Motor neuron (in vitro differentiated cells): Measurements from ENCODE around the gene CPA5. TPM values are rescaled to one million over a fixed set of nuclear protein-coding genes. Genes with fewer than 3 reads are reported as not detected.
"Not testable (repeated sequence)": the region's sequence is repeated elsewhere in the genome, so short reads cannot be mapped to it uniquely, and the experiment has no call there.

Source experiments
- ATAC-seq, 8 experiments: fragments of 200-7000 bp; cut with Tn5 transposase; replicated peaks in 6 of 8; 2 replicates each; pipeline ENCODE4 v1.8.0; 2021; ENCODE audit warnings: mild to moderate bottlenecking in 8 of 8, moderate library complexity in 8 of 8
- H3K27ac ChIP-seq, 2 donors: fragments of 250-450 bp; sonication (Bioruptor Pico); 2 replicates each; pipeline ENCODE4 v1.9.0; 2021; ENCODE audit warnings: antibody characterized with exemption in 2 of 2, mild to moderate bottlenecking in 2 of 2, moderate library complexity in 1 of 2
- H3K4me1 ChIP-seq, 2 donors: fragments of 250-450 bp; sonication (Bioruptor Pico); replicated peaks in 1 of 2; 2 replicates each; pipeline ENCODE4 v1.6.1; 2021; ENCODE audit warnings: antibody characterized with exemption in 2 of 2, mild to moderate bottlenecking in 2 of 2, moderate library complexity in 1 of 2
- H3K4me3 ChIP-seq, 5 donors: fragments of 250-450 bp; sonication (Bioruptor Pico); 2 replicates each; pipeline ENCODE4 v1.9.0; 2021; ENCODE audit warnings: antibody characterized with exemption in 5 of 5, mild to moderate bottlenecking in 5 of 5, moderate library complexity in 4 of 5
- WGBS, 10 experiments: fragments of 450-650 bp; shearing (Covaris generic); methylation state at CpG; one replicate each; pipeline ENCODE4 v1.0.0; 2022; 5-methylcytosine and 5-hydroxymethylcytosine counted together
- in situ Hi-C, 9 experiments: fragments of 400-800 bp; cut with MboI; loops; one replicate each; pipeline ENCODE4 v1.15.0; 2021; ENCODE audit warnings: low sequenced_read_pairs in 9 of 9, low pct_unique_long_range_greater_than_20kb in 2 of 9; ENCODE audit not compliant: unreplicated experiment in 9 of 9
- total RNA-seq, 8 experiments: library from RNA; unstranded; fragments of 300-600 nt; gene quantifications; 2 replicates each; pipeline versions ENCODE4 v1.2.3 to v1.2.4, GENCODE V29; 2022

The CPA5 gene
- total RNA-seq, 8 experiments from 2014 or later = 0.22 to 2.6 (median 1.4) TPM

GRCh38 chr7:130305433-130306042 is 39.1 kb upstream of the CPA5 start:
- WGBS, 10 experiments = 68 to 100% (median 83%) methylated on average over 1 to 21 of the region's 21 CpGs; no CpG with 5 or more reads in 1 of the 10 experiments

GRCh38 chr7:130309986-130310385 is 34.6 kb upstream of the CPA5 start:
- Histone ChIP-seq H3K27ac (no peak overlapping the region), H3K4me1 (peaks cover 0 to 6% of the 10 kb centered on the region in 2 donors), H3K4me3 (no peak overlapping the region)
- WGBS, 10 experiments = 80 to 98% (median 92%) methylated on average over 2 to 6 of the region's 6 CpGs; no CpG with 5 or more reads in 5 of the 10 experiments
- no peak for ATAC-seq
- in situ Hi-C loops = no loop called here

More at GRCh38 chr7:130305433-130306042, 39.1 kb upstream of the CPA5 start:
- in situ Hi-C loops = no loop called here
- ATAC-seq = peak in 3 of 8 experiments; percentile 73 to 88 (median 84)
- peaks cover 4 to 10% of the 10 kb centered on the region in 2 donors for H3K4me1 ChIP-seq
- H3K4me3 ChIP-seq = no peak overlapping the region
- peak overlapping the region; percentile 15 to 70 for H3K27ac ChIP-seq

GRCh38 chr7:130314305-130314704 is 30.3 kb upstream of the CPA5 start:
- no peak for ATAC-seq
- Histone ChIP-seq H3K4me1 (peaks cover 0 to 11% of the 10 kb centered on the region in 2 donors), H3K4me3 (no peak overlapping the region), H3K27ac (no peak overlapping the region)
- WGBS, 10 experiments = 68 to 100% (median 97%) methylated on average over 1 to 6 of the region's 6 CpGs; no CpG with 5 or more reads in 1 of the 10 experiments
- in situ Hi-C loops = no loop called here

- Histone ChIP-seq H3K27ac (no peak overlapping the region), H3K4me3 (no peak overlapping the region), H3K4me1 (peaks cover 6 to 20% of the 10 kb centered on the region in 2 donors)
- WGBS, 10 experiments = 100% methylated on average over 1 of the region's 1 CpG; no CpG with 5 or more reads in 8 of the 10 experiments
- in situ Hi-C loops = no loop called here
- no peak for ATAC-seq
These were observed 25.1 kb upstream of the CPA5 start for GRCh38 chr7:130319541-130319940.

DNA sequence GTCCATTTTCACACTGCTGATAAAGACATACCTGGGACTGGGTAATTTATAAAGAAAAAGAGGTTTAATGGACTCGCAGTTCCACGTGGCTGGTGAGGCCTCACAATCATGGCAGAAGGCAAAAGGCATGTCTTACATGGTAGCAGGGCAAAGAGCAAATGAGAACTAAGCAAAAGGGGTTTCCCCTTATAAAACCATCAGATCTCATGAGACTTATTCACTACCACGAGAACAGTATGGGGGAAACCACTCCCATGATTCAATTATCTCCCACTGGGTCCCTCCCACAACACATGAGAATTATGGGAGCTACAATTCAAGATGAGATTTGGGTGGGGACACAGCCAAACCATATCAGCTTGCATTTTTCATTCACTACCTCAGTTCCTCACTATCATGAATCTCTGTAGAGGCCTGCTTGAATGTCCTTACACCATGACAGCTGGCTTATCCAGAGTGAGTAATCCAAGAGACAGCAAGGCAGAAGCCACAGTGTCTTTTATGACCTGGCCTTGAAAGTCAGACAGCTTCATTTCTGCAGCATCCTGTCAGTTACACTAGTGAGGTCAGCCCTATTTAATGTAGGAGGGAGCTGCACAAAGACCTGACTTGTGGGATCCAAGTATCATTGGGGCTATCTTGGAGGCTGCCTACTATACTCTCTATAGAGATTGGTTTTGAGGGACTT is 22.9 kb upstream of the CPA5 start:
- 80 to 100% (median 80%) methylated on average over 1 to 3 of the region's 3 CpGs; no CpG with 5 or more reads in 3 of the 10 experiments for WGBS, 10 experiments
- H3K4me3 ChIP-seq, H3K27ac ChIP-seq, in situ Hi-C loops: not testable (repeated sequence)
- peak in 4 of 8 experiments; percentile 13 to 28 (median 20) for ATAC-seq
- H3K4me1 ChIP-seq = peaks cover 10 to 14% of the 10 kb centered on the region in 2 donors

DNA sequence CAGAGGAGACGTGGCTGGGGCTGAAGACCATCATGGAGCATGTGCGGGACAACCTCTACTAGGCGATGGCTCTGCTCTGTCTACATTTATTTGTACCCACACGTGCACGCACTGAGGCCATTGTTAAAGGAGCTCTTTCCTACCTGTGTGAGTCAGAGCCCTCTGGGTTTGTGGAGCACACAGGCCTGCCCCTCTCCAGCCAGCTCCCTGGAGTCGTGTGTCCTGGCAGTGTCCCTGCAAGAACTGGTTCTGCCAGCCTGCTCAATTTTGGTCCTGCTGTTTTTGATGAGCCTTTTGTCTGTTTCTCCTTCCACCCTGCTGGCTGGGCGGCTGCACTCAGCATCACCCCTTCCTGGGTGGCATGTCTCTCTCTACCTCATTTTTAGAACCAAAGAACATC is 22.0 kb upstream of the CPA5 start:
- H3K4me1 ChIP-seq = peaks cover 10 to 14% of the 10 kb centered on the region in 2 donors
- WGBS, 10 experiments = 80 to 100% (median 91%) methylated on average over 2 to 3 of the region's 7 CpGs; no CpG with 5 or more reads in 4 of the 10 experiments
- in situ Hi-C loops = no loop called here
- ATAC-seq = no peak
- H3K4me3 ChIP-seq = no peak overlapping the region
- H3K27ac ChIP-seq = no peak overlapping the region

- Histone ChIP-seq H3K27ac (peak overlapping the region; percentile 29 to 35), H3K4me3 (no peak overlapping the region), H3K4me1 (peaks cover 10 to 14% of the 10 kb centered on the region in 2 donors)
- in situ Hi-C loops = no loop called here
- ATAC-seq = peak; percentile 64 to 98 (median 90)
- 44 to 90% (median 72%) methylated on average over 3 to 10 of the region's 10 CpGs; no CpG with 5 or more reads in 3 of the 10 experiments for WGBS, 10 experiments
These were observed 20.2 kb upstream of the CPA5 start for GRCh38 chr7:130324306-130324943.

DNA sequence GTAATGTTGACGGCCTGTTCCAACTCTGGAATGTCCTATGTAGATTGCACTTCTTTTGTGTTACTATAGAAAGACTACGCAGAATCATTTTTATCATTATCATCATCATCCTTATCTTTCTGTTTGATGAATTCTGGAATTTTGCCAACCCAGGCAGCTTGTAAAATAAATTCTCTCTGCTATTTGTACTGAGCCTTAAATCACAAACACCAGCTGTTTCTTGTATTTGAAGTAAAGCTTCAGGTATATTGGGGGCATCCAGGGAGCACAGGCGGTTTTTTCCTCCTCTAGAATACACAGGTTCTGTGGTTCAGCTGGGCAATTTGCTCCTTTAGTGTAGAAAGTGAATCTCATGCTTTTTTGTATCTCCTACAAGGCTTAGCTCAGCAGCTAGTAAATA is 14.9 kb upstream of the CPA5 start:
- no peak for ATAC-seq
- Histone ChIP-seq H3K27ac (no peak overlapping the region), H3K4me3 (no peak overlapping the region), H3K4me1 (peaks cover 9 to 16% of the 10 kb centered on the region in 2 donors)
- in situ Hi-C loops = no loop called here
- 40 to 100% (median 94%) methylated on average over 1 to 3 of the region's 3 CpGs; no CpG with 5 or more reads in 1 of the 10 experiments for WGBS, 10 experiments

DNA sequence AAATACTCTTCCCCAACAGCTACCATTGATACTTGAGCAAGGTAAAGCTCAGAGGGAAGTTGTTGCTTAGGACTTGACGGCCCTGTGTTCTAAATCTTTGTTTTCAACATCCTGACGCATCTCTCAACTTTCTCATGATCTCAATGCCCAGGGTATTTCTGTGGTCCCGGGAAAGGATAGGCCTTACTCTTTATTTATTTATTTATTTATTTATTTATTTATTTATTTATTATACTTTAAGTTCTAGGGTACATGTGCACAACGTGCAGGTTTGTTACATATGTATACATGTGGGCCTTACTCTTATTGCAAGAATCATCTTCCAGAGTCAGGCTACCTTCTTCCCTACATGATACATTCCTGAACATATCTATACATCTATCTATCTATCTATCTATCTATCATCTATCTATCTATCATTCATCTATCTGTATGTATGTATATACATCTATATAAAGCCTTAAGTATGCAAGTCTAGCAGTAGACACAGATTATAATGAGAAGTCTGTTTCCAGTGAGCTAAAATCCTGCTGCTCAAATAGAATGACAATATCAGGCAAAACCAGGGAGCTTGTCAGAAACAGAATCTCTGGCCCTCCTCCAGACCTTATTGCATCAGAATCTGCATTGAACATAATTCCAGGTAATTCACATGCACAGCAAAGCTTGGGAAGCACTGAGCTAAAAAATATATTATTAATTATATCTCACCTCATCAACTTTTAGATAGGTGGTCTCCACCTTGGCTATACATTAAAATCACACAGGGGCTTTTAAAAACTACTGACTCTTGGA is 12.2 kb upstream of the CPA5 start:
- in situ Hi-C loops = no loop called here
- 68 to 100% (median 90%) methylated on average over 2 to 4 of the region's 4 CpGs; no CpG with 5 or more reads in 1 of the 10 experiments for WGBS, 10 experiments
- Histone ChIP-seq H3K27ac (no peak overlapping the region), H3K4me1 (peaks cover 6 to 14% of the 10 kb centered on the region in 2 donors), H3K4me3 (no peak overlapping the region)
- peak in 1 of 8 experiments; percentile 37 for ATAC-seq

DNA sequence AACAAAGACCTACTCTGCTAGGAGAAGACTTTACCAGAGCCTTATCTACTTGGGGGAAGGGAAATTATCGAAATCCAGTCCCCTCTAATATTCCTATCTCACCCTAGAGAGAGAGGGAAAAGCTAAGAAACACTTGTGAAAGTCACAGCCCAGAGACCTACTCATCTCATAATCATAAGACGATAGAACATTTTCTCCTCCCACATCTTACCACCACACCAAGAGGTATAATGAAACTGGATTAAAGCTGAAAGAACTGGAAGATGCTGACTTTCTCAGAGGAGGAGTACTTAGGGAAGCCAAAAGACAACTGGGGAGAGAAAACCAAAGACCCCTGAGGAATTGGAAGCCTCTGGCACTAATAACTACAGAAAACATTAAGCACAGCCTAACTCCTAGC is 10.8 kb upstream of the CPA5 start:
- no peak for ATAC-seq
- Histone ChIP-seq H3K4me1 (peaks cover 6 to 14% of the 10 kb centered on the region in 2 donors), H3K27ac (no peak overlapping the region), H3K4me3 (no peak overlapping the region)
- 60 to 100% (median 76%) methylated on average over 1 to 2 of the region's 2 CpGs; no CpG with 5 or more reads in 2 of the 10 experiments for WGBS, 10 experiments
- in situ Hi-C loops = no loop called here

GRCh38 chr7:130334274-130334673 is 10.3 kb upstream of the CPA5 start:
- in situ Hi-C loops = no loop called here
- H3K4me3 ChIP-seq = no peak overlapping the region
- peak in 2 of 8 experiments; percentile 24 to 31 for ATAC-seq
- peaks cover 6 to 14% of the 10 kb centered on the region in 2 donors for H3K4me1 ChIP-seq
- WGBS, 10 experiments = 24 to 100% (median 92%) methylated on average over 2 to 6 of the region's 6 CpGs
- no peak overlapping the region for H3K27ac ChIP-seq

GRCh38 chr7:130337410-130337971 is 7.1 kb upstream of the CPA5 start:
- no peak for ATAC-seq
- Histone ChIP-seq H3K4me3 (no peak overlapping the region), H3K27ac (no peak overlapping the region), H3K4me1 (peaks cover 0 to 4% of the 10 kb centered on the region in 2 donors)
- in situ Hi-C loops = no loop called here
- 94 to 100% methylated on average over 1 to 3 of the region's 6 CpGs; no CpG with 5 or more reads in 8 of the 10 experiments for WGBS, 10 experiments
